ENCODE measurements around the gene ZFP69. TPM values are rescaled to one million over a fixed set of nuclear protein-coding genes. Genes with fewer than 3 reads are reported as not detected.
A peak's percentile ranks its signal among the peaks of the same experiment; 100 is the strongest.

Gene ZFP69
- total RNA-seq, 1 experiment from 2014 or later, result 4.8 TPM

DNA sequence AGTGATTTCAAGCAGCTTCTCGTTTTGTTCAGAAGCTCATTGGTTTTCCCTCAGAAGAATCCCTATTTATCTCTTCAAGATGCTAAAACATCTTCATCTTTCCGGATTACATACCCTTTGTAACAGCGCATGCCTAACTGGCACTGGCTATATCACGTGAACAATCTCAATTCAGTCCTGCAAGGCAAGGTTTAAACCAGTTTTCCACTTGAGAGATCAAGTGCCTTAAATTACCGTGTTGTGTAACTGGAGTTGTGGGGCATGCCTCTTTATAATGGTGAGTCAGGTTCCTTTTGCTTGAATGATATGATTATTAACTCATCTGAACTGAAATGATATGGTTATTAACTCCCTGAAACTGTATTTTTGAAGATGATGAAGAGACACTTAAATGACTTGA, 37.8 kb upstream of the ZFP69 start:
- no peak overlapping the region for H3K27ac ChIP-seq
- CTCF ChIA-PET, result no interaction called here
- POLR2A ChIA-PET (ENCODE audit: unreplicated experiment), result no interaction called here
- no peaks in the 10 kb centered on the region for H3K27me3 ChIP-seq (ENCODE audit: insufficient read depth, low read depth)
- no peaks in the 10 kb centered on the region for H3K4me1 ChIP-seq (replicated peaks; ENCODE audit: insufficient read depth)
- H3K79me2 ChIP-seq (ENCODE audit: low read depth), result no peaks in the 10 kb centered on the region
- no peaks in the 10 kb centered on the region for H3K36me3 ChIP-seq (ENCODE audit: low read depth)
- H2AFZ ChIP-seq, result no peak overlapping the region
- H3F3A ChIP-seq (ENCODE audit: insufficient read depth, low read depth), result no peaks in the 10 kb centered on the region
- TF ChIP-seq, protein P1, sequence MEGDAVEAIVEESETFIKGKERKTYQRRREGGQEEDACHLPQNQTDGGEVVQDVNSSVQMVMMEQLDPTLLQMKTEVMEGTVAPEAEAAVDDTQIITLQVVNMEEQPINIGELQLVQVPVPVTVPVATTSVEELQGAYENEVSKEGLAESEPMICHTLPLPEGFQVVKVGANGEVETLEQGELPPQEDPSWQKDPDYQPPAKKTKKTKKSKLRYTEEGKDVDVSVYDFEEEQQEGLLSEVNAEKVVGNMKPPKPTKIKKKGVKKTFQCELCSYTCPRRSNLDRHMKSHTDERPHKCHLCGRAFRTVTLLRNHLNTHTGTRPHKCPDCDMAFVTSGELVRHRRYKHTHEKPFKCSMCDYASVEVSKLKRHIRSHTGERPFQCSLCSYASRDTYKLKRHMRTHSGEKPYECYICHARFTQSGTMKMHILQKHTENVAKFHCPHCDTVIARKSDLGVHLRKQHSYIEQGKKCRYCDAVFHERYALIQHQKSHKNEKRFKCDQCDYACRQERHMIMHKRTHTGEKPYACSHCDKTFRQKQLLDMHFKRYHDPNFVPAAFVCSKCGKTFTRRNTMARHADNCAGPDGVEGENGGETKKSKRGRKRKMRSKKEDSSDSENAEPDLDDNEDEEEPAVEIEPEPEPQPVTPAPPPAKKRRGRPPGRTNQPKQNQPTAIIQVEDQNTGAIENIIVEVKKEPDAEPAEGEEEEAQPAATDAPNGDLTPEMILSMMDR (conservative IDR thresholded peaks at IDR 0.05), result no peak
- TF ChIP-seq EZH2 (IDR thresholded peaks at IDR 0.05; ENCODE audit: low read depth), result no peak
- H3K4me3 ChIP-seq, result no peak overlapping the region
- H4K20me1 ChIP-seq (ENCODE audit: insufficient read depth), result no peaks in the 10 kb centered on the region
- no TSS peak for BruUV-seq (replicated peaks)
- no peak for DNase-seq
- no peaks in the 10 kb centered on the region for H3K9me2 ChIP-seq (ENCODE audit: insufficient read depth)
- 0 out of 2 replicates have a peak, but pooled peaks cover 15% of the 10 kb centered on the region for H3K9me3 ChIP-seq (ENCODE audit: insufficient read depth, low read depth)
- intact Hi-C loops (cut with micrococcal nuclease; ENCODE audit: unreplicated experiment), result no loop called here
- H3K4me2 ChIP-seq, result no peak overlapping the region

DNA sequence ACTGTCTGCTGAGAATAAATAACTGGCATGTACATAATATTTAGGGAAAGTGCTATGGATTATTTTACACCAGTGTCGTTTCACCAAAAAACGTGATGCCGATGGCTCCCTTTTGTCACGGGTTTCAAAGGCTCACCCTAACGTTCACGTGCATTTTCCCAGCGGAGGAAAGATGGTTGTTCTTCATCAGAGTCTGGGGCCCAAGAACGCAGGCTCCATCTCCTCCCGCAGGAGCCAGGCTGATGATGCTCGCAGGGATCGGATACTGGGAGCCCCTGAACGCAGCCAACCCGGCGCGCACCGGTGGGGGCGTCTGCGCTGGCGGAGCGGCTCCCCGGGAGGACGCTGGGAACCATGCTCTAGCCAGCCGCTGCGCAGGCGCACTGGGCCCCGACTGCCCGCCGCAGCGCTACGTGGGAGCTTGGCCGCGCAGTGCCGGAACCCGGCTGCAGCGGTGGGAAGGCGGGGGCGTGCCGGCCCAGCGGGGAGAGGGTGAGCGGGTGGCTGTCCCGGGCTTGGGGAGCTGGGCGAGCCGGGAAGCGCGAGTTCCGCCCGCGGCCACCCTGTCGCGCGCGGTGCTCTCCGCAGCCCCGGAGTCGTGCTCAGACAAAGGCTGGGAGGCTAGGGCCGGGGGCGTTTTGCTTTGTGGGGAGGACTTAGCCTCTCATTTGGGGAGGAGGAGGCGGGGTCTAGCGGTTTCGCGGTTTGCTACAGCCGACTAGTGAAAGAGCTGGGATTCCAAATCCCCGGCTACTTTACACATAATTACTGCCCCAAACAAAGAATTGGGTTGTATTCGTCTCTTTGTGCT, 27.2 kb upstream of the ZFP69 start, which contains the start of gene ZFP69B:
ZFP69B (plus strand) TSS at position 793 of the 811 bp plus-strand sequence. CDS start 486 bp downstream, outside the sequence.
- H3K27me3 ChIP-seq (ENCODE audit: insufficient read depth, low read depth), result no peaks in the 10 kb centered on the region
- peak within 1 kb of the TSS; percentile 73 for H3K4me3 ChIP-seq
- POLR2A ChIA-PET (ENCODE audit: unreplicated experiment), result interaction anchor here (0.6 kb wide), 1 partner anchor 21 kb away, joined by 3 read pairs; no protein-coding TSS in a partner anchor
- H3K36me3 ChIP-seq (ENCODE audit: low read depth), result no peaks in the 10 kb centered on the region
- H3K9me2 ChIP-seq (ENCODE audit: insufficient read depth), result no peaks in the 10 kb centered on the region
- TF ChIP-seq EZH2 (IDR thresholded peaks at IDR 0.05; ENCODE audit: low read depth), result no peak
- TF ChIP-seq, protein P1 (conservative IDR thresholded peaks at IDR 0.05), result no peak
- CTCF ChIA-PET, result interaction anchor here (0.5 to 0.9 kb wide), 4 partner anchors 10 to 135 kb away, joined by 3 to 7 read pairs (median 5); no protein-coding TSS in a partner anchor
- no peaks in the 10 kb centered on the region for H3F3A ChIP-seq (ENCODE audit: insufficient read depth, low read depth)
- no peaks in the 10 kb centered on the region for H3K79me2 ChIP-seq (ENCODE audit: low read depth)
- H3K4me1 ChIP-seq (replicated peaks; ENCODE audit: insufficient read depth), result 0 out of 2 replicates have a peak, but pooled peaks cover 3% of the 10 kb centered on the region
- no TSS peak for BruUV-seq (replicated peaks)
- intact Hi-C loops (cut with micrococcal nuclease; ENCODE audit: unreplicated experiment), result no loop called here
- no peak within 1 kb of the TSS for H3K27ac ChIP-seq
- H3K4me2 ChIP-seq, result peak within 1 kb of the TSS; percentile 80
- no peaks in the 10 kb centered on the region for H4K20me1 ChIP-seq (ENCODE audit: insufficient read depth)
- peak; percentile 74 to 97 for DNase-seq
- H3K9me3 ChIP-seq (ENCODE audit: insufficient read depth, low read depth), result peaks cover 32% of the 10 kb centered on the region
- H2AFZ ChIP-seq, result peak within 1 kb of the TSS; percentile 97

DNA sequence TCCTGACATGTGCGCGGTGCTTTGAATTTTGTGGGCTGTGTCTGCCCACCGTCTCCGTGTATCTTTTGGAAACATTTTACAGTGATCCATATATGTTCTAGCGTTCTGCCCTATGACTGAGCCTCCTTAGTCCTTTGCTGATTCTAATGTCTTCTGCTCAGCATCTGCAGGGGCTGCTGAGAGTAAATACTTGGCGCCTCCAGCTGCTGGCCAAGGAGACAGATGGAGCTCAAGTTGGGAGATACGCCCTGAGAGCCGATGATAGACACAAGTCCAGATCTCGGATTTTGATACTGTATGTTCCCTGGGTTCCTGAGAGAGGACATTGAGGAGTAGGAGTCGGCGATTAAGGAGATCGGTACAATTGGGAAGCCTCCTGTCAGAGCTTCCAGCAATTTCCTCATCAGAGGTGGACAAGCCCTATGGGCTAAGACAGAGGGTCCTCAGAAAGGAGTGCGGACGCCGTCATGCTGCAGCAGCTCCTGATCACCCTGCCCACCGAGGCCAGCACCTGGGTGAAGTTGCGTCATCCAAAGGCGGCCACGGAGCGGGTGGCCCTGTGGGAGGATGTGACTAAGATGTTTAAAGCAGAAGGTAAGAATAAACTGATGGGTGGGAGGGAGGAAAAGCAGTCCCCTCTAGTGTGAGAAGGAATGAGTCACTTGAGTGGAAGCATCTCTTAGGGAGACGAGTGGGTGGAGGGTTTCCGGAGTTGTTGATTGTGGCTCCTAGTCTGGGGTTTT, 26.4 kb upstream of the ZFP69 start:
- H3K36me3 ChIP-seq (ENCODE audit: low read depth), result peaks cover 4% of the 10 kb centered on the region; the same call in 1 of the 2 replicates
- no peaks in the 10 kb centered on the region for H4K20me1 ChIP-seq (ENCODE audit: insufficient read depth)
- no peak overlapping the region for H3K27ac ChIP-seq
- H3K9me2 ChIP-seq (ENCODE audit: insufficient read depth), result no peaks in the 10 kb centered on the region
- H3K79me2 ChIP-seq (ENCODE audit: low read depth), result no peaks in the 10 kb centered on the region
- H3K4me1 ChIP-seq (replicated peaks; ENCODE audit: insufficient read depth), result 0 out of 2 replicates have a peak, but pooled peaks cover 3% of the 10 kb centered on the region
- peak overlapping the region; percentile 97 for H2AFZ ChIP-seq
- TF ChIP-seq, protein P1 (conservative IDR thresholded peaks at IDR 0.05), result no peak
- TF ChIP-seq EZH2 (IDR thresholded peaks at IDR 0.05; ENCODE audit: low read depth), result no peak
- peak in 1 of 2 experiments; percentile 18 for DNase-seq
- H3K4me3 ChIP-seq, result peak overlapping the region; percentile 73
- POLR2A ChIA-PET (ENCODE audit: unreplicated experiment), result no interaction called here
- no peaks in the 10 kb centered on the region for H3F3A ChIP-seq (ENCODE audit: insufficient read depth, low read depth)
- no TSS peak for BruUV-seq (replicated peaks)
- peak overlapping the region; percentile 80 for H3K4me2 ChIP-seq
- peaks cover 29% of the 10 kb centered on the region for H3K9me3 ChIP-seq (ENCODE audit: insufficient read depth, low read depth)
- H3K27me3 ChIP-seq (ENCODE audit: insufficient read depth, low read depth), result no peaks in the 10 kb centered on the region
- CTCF ChIA-PET, result interaction anchor here (0.5 to 0.9 kb wide), 4 partner anchors 11 to 134 kb away, joined by 3 to 7 read pairs (median 5); no protein-coding TSS in a partner anchor
- intact Hi-C loops (cut with micrococcal nuclease; ENCODE audit: unreplicated experiment), result no loop called here

Measured in PC-9 (cell line).